A204.1 (cell line): ENCODE measurements around the gene PARVG.

Experiments
- FAIRE-seq: peaks from 2 replicates; lab custom pipeline; 2012; peaks lifted over from hg19 to GRCh38; lab: Jason Lieb, UNC

The PARVG gene

GRCh38 chr22:44180706-44181032, at the start of gene PARVG:
TSS of gene PARVG (plus strand) at chr22:44180925. CDS start at chr22:44183330, 2,405 bp downstream.
- no peak for FAIRE-seq

DNA sequence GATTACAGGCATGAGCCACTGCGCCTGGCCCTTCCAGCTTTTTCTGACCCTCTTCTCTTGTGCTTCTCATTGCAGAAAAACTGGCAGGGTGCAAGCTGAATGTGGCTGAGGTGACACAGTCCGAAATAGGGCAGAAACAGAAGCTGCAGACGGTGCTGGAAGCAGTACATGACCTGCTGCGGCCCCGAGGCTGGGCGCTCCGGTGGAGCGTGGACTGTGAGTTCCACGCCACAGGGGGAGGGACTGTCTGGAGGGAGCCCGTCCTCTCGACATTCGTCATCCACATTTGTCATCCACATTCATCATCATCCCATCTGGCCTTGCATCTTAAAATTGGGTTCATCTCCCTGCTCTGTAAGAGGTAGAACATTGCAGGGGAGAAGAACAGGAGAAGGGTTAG, 49.3 kb upstream of the PARVG start:
- no peak for FAIRE-seq

DNA sequence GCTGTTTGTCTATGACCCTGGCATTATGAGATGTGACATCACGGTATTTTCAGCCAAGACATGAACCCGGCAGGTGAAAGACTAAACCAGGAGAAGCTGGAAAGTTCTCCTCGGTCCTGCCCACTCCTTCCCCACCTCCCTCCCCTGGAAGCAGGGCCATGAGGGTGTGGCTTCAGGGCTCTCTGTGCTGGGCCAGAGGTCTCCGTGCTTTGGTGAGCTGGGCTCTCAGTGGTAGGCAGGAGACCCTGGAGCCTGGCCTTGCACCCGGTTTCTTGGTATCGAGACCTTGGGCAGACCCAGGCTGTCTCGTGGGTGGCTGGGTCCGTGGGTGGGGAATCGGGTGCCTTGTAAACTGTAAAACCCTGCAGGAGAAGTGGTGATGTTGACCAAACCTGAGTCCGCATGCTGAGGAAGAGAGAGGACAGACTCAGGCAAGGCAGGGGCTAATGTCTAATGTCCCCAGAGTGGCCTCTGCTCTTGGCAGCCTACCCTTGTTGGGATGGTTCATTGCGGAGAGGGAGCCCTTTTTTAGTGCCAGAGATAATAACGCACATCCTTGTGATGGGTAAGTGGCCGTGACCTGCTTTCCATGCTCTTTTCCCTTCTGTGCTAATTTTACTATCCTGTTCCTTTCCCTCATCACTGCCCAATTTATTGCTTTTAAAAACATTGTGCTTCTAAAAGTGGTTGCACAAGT, 48.6 kb upstream of the PARVG start:
- no peak for FAIRE-seq

GRCh38 chr22:44132724-44133123, 48.0 kb upstream of the PARVG start:
- no peak for FAIRE-seq

DNA sequence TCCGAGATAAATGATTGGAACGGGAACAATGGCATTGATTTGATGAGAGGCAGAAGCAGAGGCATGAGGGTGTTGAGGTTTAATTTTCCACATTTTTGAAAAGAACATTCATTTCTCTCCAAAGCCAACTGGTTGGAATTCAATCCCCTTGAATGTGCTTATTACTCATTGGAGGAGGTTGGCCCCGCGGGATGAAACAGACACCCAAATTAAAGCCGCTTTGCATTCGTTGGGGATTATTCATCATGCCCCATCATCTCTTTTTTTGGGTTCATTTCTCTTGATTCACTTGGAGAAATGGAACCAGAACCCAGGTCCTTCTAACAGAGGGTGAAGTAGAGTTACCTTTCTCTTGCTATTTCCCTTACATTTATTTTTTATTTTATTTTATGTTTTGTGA, 47.6 kb upstream of the PARVG start:
- no peak for FAIRE-seq

DNA sequence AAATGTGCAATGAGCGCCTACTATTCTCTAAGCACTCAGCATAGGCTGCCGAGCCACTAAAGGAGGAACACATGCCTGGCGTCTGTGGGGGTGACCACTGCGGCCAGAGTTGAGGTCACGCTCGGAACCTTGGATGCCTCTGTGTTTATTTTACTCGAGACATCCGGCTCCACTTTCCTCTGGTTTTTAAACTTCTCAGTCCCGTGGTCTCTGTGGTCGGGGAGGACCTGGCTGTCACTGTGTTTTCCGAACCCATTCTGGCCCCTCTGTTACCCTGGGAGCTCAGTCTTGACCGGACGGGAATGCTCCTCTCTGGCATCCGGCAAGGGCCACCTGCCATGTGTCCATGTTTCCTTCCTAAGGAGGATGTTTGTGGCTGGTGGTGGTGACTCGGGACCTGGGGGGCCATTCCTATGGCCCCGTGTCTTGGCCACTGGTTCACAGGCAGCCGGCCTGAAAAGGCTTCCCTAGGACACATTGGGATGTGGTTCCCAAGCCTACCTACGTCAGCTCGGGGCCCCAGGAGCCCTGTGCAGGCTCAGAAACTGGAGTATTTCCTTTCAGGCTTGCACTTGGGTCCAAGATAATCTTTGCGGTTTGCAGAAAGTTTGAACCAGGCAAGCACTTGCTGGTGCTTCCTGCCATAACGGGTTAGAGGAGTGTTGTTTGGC, 46.7 kb upstream of the PARVG start:
- no peak for FAIRE-seq

- FAIRE-seq: no peak
These were observed 44.6 kb upstream of the PARVG start for GRCh38 chr22:44136112-44136511.

- no peak for FAIRE-seq
These were observed 43.9 kb upstream of the PARVG start for GRCh38 chr22:44136786-44137185.

- no peak for FAIRE-seq
These were observed 43.3 kb upstream of the PARVG start for GRCh38 chr22:44137415-44137814.

GRCh38 chr22:44139773-44140172, 41.0 kb upstream of the PARVG start:
- no peak for FAIRE-seq

DNA sequence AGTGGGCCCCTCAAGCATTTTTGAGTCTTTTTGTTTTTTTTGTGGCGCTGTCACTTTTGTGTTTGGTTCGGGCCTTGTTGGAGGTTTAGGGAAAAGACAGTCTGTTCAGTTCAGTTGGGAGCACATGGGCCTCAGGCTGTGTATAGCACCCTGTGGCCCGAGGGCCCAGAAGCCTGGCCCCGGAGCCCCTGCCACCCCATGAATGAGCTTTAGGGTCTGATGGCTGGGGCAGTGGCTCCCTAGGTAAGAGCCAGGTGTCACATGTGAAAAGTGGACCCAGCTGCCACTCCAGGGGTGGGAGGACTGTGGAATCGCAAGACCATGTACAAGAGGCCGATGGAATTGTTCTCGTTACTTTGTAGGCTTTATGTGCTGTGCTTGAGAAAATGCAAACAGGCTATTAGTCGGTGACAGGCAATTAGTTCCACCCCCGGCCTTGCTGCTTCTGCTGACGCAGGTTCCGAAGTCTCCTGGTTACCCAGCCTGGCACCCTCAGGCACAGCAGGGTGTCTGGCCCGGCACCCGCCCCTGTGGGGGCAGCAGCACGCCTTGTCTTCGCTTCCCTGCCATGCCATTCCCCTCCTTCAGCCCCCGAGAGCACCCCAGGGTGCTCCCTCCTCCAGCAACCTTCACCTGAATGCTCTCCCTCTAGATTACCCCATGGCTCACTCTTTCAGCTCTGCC, 38.2 kb upstream of the PARVG start:
- FAIRE-seq: no peak

- no peak for FAIRE-seq
These were observed 37.6 kb upstream of the PARVG start for GRCh38 chr22:44143105-44143474.

- FAIRE-seq: no peak
These were observed 37.1 kb upstream of the PARVG start for GRCh38 chr22:44143579-44143978.

GRCh38 chr22:44144046-44144569, 36.6 kb upstream of the PARVG start:
- FAIRE-seq: no peak

- FAIRE-seq: no peak
These were observed 35.2 kb upstream of the PARVG start for GRCh38 chr22:44145544-44145943.

GRCh38 chr22:44146088-44146861, 34.5 kb upstream of the PARVG start:
- no peak for FAIRE-seq

DNA sequence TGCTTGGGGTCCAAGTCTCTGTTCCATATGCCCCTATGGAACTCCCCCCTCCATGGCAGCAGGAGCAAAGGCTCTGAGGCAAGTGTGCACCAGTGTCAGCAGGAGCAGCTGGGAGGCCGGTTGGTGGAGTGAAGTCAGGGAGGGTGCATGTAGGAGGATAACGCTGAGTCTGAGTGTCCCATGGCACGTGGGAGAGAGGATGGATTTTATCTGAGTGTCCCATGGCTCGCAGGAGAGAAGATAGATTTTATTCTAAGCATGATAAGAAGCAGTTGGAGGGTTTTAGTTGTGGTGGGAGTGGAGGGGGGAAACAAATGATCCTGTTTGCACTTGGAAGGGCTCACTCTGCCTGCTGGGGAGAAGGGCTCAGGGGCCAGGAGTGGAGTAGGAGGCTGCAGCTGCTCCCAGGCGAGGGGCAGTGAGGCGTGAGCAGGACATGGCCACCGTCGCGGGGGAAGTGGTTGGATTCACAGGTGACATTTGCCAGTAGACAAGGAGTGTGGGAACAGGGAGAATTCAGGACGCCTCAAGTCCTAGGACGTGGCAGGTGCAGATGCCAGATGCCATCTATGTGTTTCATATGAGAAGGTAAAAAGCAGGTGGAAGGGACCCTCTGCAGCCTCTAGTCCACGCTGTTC, 33.6 kb upstream of the PARVG start:
- no peak for FAIRE-seq

DNA sequence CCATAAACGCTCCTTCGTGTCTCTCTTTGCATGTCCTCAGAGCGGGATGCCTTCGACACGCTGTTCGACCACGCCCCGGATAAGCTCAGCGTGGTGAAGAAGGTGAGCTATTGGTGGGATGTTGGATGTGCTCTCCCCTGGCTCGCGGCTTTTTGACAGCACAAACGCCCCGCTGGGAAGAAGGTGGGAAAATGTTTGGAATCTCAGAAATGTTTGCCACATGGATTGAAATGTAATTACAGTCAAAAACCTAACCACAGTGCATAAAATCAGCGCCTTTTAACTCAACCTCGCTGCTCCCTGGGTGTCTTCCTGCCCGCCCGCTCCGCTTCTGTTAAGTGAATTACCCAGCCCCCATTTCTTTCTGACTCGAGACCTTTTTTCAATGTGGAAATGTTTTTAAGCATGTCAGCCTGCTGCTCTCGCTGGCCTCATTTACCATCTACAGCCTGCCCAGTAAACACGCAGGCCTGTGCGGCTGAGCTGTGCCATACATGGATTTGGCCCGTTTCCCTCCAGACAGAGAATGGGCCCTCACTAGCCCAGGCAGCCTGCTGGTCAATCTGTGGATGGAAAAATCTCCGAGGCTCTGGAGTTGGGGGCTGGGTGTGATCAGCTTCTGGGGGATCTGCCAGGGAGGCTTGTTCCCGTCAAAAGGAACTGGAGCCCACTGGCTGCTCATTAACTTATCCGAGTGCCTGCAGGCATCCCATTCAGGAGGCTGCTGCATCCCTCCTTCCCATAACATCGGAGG, 32.7 kb upstream of the PARVG start:
- no peak for FAIRE-seq

DNA sequence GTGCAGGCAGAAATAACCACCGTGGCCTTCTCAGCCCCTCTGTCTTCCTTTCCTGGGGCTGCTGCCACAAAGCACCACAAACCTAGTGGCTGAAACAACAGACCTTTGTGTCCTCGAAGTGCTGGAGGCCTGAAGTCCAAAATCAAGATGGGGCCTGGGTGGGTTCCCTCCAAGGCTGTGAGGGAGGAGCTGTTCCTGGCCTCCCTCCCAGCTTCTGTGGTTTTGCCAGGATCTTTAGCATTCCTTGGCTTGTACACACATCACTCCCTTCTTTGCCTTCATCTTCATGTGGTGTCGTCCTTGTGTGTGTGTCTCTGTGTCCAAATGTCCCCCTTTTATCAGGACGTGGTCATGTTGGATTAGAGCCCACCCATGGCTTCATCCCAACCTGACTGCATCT, 29.0 kb upstream of the PARVG start:
- no peak for FAIRE-seq

- no peak for FAIRE-seq
These were observed 27.0 kb upstream of the PARVG start for GRCh38 chr22:44153710-44154109.

DNA sequence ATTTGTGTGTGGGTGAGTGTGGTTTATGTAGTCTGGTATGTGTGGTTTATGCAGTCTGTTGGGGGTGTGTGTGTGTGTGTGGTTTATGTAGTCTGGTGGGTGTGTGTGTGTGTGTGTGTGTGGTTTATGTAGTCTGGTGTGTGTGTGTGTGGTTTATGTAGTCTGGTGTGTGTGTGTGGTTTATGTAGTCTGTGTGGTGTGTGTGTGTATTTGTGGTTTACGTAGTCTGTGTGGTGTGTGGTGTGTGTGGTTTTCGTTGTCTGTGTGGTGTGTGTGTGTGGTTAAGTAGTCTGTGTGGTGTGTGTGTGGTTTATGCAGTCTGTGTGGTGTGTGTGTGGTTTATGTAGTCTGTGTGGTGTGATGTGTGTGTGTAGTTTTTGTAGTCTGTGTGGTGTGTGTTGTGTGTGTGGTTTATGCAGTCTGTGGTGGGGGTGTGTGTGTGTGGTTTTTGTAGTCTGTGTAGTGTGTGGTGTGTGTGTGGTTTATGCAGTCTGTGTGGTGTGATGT, 26.2 kb upstream of the PARVG start:
- FAIRE-seq: no peak
